Nephron progenitor cell (in vitro differentiated cells): ENCODE measurements around the gene WAS.

Experiments
- DNase-seq: peaks from one replicate; pipeline ENCODE4 v3.0.0; 2021
- H3K27ac Mint-ChIP-seq: 2 replicates; pipeline ENCODE4 v1.8.0; 2021; ENCODE audit warnings: mild to moderate bottlenecking, moderate library complexity, mixed read lengths
- H3K27me3 Mint-ChIP-seq: 2 replicates; pipeline ENCODE4 v1.8.0; 2021; ENCODE audit warnings: mild to moderate bottlenecking, low read depth, mixed read lengths; ENCODE audit not compliant: poor library complexity
- H3K36me3 Mint-ChIP-seq: 2 replicates; pipeline ENCODE4 v1.8.0; 2021; ENCODE audit warnings: low read depth, mixed read lengths
- H3K4me1 Mint-ChIP-seq: 2 replicates; pipeline ENCODE4 v1.8.0; 2021; ENCODE audit warnings: mixed read lengths
- H3K4me3 Mint-ChIP-seq: 2 replicates; pipeline ENCODE4 v1.8.0; 2021; ENCODE audit warnings: mild to moderate bottlenecking, moderate library complexity, mixed read lengths
- H3K9me3 Mint-ChIP-seq: 2 replicates; pipeline ENCODE4 v1.8.0; 2021; ENCODE audit warnings: mild to moderate bottlenecking, moderate library complexity, mixed read lengths
- CTCF ChIP-seq: fragments of 200-600 bp; sonication (generic); IDR thresholded peaks from 2 replicates; pipeline ENCODE4 v1.5.0; 2021; ENCODE audit warnings: antibody characterized with exemption

WAS gene

DNA sequence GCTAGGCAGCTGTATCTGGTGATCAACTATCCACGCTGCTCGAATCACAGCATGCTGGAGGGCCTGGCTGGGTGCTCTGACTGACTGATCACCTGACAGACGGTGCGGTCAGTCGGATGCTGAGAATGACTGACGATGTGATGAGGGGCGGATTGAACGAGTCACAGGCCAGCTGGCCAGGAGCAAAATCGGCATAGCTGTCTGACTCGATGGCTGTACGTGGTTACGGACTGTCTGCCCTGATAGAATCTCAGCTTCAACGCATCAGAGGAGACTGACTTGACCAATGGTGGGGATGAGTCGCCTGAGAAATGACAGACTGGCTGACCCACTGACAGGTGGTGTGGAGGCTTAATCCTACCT, 11.9 kb downstream of the WAS start:
- DNase-seq = no peak
- Mint-ChIP-seq H3K4me3 (peak overlapping the region; percentile 89), H3K36me3 (peaks cover 7% of the 10 kb centered on the region), H3K27ac (peak overlapping the region; percentile 78), H3K27me3 (peaks cover 3% of the 10 kb centered on the region), H3K4me1 (peaks cover 48% of the 10 kb centered on the region), H3K9me3 (peaks cover 63% of the 10 kb centered on the region)
- TF ChIP-seq CTCF = no peak

- Mint-ChIP-seq H3K4me1 (peaks cover 46% of the 10 kb centered on the region), H3K36me3 (peaks cover 7% of the 10 kb centered on the region), H3K4me3 (peak overlapping the region; percentile 89), H3K27ac (peak overlapping the region; percentile 78), H3K9me3 (peaks cover 63% of the 10 kb centered on the region), H3K27me3 (peaks cover 3% of the 10 kb centered on the region)
- peak; percentile 28 for DNase-seq
- no peak for TF ChIP-seq CTCF
These were observed 12.3 kb downstream of the WAS start for GRCh38 chrX:48695925-48696300.

DNA sequence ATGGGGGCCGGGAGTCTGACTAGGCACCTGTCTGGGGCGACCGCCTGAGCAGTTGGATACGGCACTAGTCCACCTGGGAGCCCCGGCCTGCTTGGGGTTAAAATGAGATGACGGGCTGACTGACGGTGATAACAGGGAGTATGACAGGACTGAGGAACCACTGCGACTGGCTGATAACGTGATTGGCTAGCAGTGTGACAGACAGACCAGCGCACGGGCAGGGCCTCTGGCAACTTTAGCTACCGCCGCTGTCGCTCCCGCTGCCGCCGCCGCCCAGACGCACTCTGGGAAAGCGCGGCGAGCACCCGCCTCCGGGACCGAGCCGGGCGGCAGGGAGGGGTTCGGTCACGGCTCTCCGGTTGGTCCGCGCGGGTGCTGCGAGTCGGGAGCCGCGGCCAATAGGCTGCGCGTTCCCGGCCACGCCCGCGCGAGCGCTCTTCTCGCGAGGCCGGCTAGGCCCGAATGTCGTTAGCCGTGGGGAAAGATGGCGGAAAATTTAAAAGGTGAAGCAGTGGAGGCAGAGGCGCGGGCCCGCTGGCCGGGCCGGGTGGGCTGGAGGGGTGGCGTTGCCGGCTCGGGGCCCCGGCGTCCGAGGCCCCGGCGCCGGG, 12.8 kb downstream of the WAS start, which contains the start of gene SUV39H1:
Gene SUV39H1, plus strand, starts transcription at position 434 of the 608 bp plus-strand sequence. Its CDS starts 51 bp downstream, at position 485.
- peaks cover 60% of the 10 kb centered on the region for H3K9me3 Mint-ChIP-seq
- peaks cover 41% of the 10 kb centered on the region for H3K4me1 Mint-ChIP-seq
- no peak for TF ChIP-seq CTCF
- H3K27ac Mint-ChIP-seq = peak within 1 kb of the TSS; percentile 94
- H3K36me3 Mint-ChIP-seq = peaks cover 7% of the 10 kb centered on the region
- peaks cover 3% of the 10 kb centered on the region for H3K27me3 Mint-ChIP-seq
- peak; percentile 80 for DNase-seq
- H3K4me3 Mint-ChIP-seq = peak within 1 kb of the TSS; percentile 89

- no peak for TF ChIP-seq CTCF
- peaks cover 7% of the 10 kb centered on the region for H3K36me3 Mint-ChIP-seq
- H3K9me3 Mint-ChIP-seq = peaks cover 58% of the 10 kb centered on the region
- peaks cover 3% of the 10 kb centered on the region for H3K27me3 Mint-ChIP-seq
- H3K4me3 Mint-ChIP-seq = peak overlapping the region; percentile 89
- H3K4me1 Mint-ChIP-seq = peaks cover 38% of the 10 kb centered on the region
- peak; percentile 69 for DNase-seq
- H3K27ac Mint-ChIP-seq = peak overlapping the region; percentile 87
These were observed 13.5 kb downstream of the WAS start for GRCh38 chrX:48696909-48697727.

DNA sequence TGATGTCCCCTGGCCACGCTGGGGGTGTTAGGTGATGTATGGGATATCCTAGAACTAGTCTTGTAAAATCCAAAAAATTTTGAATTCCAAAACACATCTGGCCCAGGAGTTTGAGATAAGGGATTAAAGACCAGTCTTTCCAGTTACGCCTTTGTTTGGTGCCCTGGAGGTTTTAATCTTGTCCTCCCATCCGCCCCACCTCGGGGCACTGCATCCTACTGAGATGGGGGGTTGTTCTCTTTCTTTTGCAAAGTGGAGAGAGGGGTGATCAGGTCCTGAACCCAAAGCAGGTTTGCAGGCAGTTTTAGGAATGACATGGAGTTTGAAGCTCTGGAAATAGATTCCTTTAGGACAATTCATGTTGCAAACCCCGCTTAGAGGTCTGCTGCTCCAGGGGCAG, 14.7 kb downstream of the WAS start:
- H3K9me3 Mint-ChIP-seq = peaks cover 57% of the 10 kb centered on the region
- TF ChIP-seq CTCF = no peak
- no peak overlapping the region for H3K27ac Mint-ChIP-seq
- peaks cover 7% of the 10 kb centered on the region for H3K36me3 Mint-ChIP-seq
- no peak for DNase-seq
- peaks cover 32% of the 10 kb centered on the region for H3K4me1 Mint-ChIP-seq
- H3K27me3 Mint-ChIP-seq = peaks cover 6% of the 10 kb centered on the region
- peak overlapping the region; percentile 88 for H3K4me3 Mint-ChIP-seq
